ENCODE measurements around the gene TPSD1.

TPSD1 gene

GRCh38 chr16:1216681-1217400, 39.0 kb upstream of the TPSD1 start:
- Mint-ChIP-seq H3K9me3 (no peaks in the 10 kb centered on the region), H3K27me3 (no peaks in the 10 kb centered on the region)
- intact Hi-C loops (cut with micrococcal nuclease) = no loop called here

GRCh38 chr16:1217526-1217925, 38.3 kb upstream of the TPSD1 start:
- Mint-ChIP-seq H3K9me3 (no peaks in the 10 kb centered on the region), H3K27ac (no peak overlapping the region), H3K4me3 (no peak overlapping the region), H3K4me1 (ENCODE audit: low read depth) (no peaks in the 10 kb centered on the region), H3K36me3 (ENCODE audit: low read depth) (no peaks in the 10 kb centered on the region), H3K27me3 (no peaks in the 10 kb centered on the region)
- intact Hi-C loops (cut with micrococcal nuclease) = no loop called here

More at GRCh38 chr16:1216681-1217400, 39.0 kb upstream of the TPSD1 start:
- H3K36me3 Mint-ChIP-seq (ENCODE audit: low read depth) = no peaks in the 10 kb centered on the region
- no peak overlapping the region for H3K4me3 Mint-ChIP-seq
- no peak overlapping the region for H3K27ac Mint-ChIP-seq
- no peaks in the 10 kb centered on the region for H3K4me1 Mint-ChIP-seq (ENCODE audit: low read depth)

GRCh38 chr16:1218061-1218929, 37.6 kb upstream of the TPSD1 start:
- H3K9me3 Mint-ChIP-seq = no peaks in the 10 kb centered on the region
- intact Hi-C loops (cut with micrococcal nuclease) = no loop called here
- no peaks in the 10 kb centered on the region for H3K27me3 Mint-ChIP-seq
- H3K27ac Mint-ChIP-seq = no peak overlapping the region
- H3K4me1 Mint-ChIP-seq (ENCODE audit: low read depth) = no peaks in the 10 kb centered on the region
- no peak overlapping the region for H3K4me3 Mint-ChIP-seq
- H3K36me3 Mint-ChIP-seq (ENCODE audit: low read depth) = no peaks in the 10 kb centered on the region

- Mint-ChIP-seq H3K27ac (no peak overlapping the region), H3K9me3 (no peaks in the 10 kb centered on the region), H3K36me3 (ENCODE audit: low read depth) (no peaks in the 10 kb centered on the region), H3K4me1 (ENCODE audit: low read depth) (no peaks in the 10 kb centered on the region), H3K4me3 (no peak overlapping the region), H3K27me3 (no peaks in the 10 kb centered on the region)
- intact Hi-C loops (cut with micrococcal nuclease) = no loop called here
Measured at GRCh38 chr16:1218930-1219611, 36.8 kb upstream of the TPSD1 start.

- no peaks in the 10 kb centered on the region for H3K36me3 Mint-ChIP-seq (ENCODE audit: low read depth)
- no peak overlapping the region for H3K27ac Mint-ChIP-seq
- no peak overlapping the region for H3K4me3 Mint-ChIP-seq
- no peaks in the 10 kb centered on the region for H3K4me1 Mint-ChIP-seq (ENCODE audit: low read depth)
- H3K9me3 Mint-ChIP-seq = no peaks in the 10 kb centered on the region
- H3K27me3 Mint-ChIP-seq = no peaks in the 10 kb centered on the region
- intact Hi-C loops (cut with micrococcal nuclease) = no loop called here
Measured at GRCh38 chr16:1220098-1220728, 35.7 kb upstream of the TPSD1 start.

- no peak overlapping the region for H3K4me3 Mint-ChIP-seq
- intact Hi-C loops (cut with micrococcal nuclease) = no loop called here
- H3K4me1 Mint-ChIP-seq (ENCODE audit: low read depth) = no peaks in the 10 kb centered on the region
- no peaks in the 10 kb centered on the region for H3K9me3 Mint-ChIP-seq
- H3K27ac Mint-ChIP-seq = no peak overlapping the region
- H3K36me3 Mint-ChIP-seq (ENCODE audit: low read depth) = no peaks in the 10 kb centered on the region
- no peaks in the 10 kb centered on the region for H3K27me3 Mint-ChIP-seq
Measured at GRCh38 chr16:1220841-1221627, 34.8 kb upstream of the TPSD1 start.

GRCh38 chr16:1221628-1222552, 34.0 kb upstream of the TPSD1 start:
- intact Hi-C loops (cut with micrococcal nuclease) = no loop called here
- Mint-ChIP-seq H3K9me3 (no peaks in the 10 kb centered on the region), H3K4me1 (ENCODE audit: low read depth) (no peaks in the 10 kb centered on the region), H3K27ac (no peak overlapping the region), H3K27me3 (no peaks in the 10 kb centered on the region), H3K36me3 (ENCODE audit: low read depth) (no peaks in the 10 kb centered on the region), H3K4me3 (no peak overlapping the region)

- intact Hi-C loops (cut with micrococcal nuclease) = no loop called here
- H3K27me3 Mint-ChIP-seq = no peaks in the 10 kb centered on the region
- no peaks in the 10 kb centered on the region for H3K4me1 Mint-ChIP-seq (ENCODE audit: low read depth)
- no peaks in the 10 kb centered on the region for H3K36me3 Mint-ChIP-seq (ENCODE audit: low read depth)
- no peak overlapping the region for H3K27ac Mint-ChIP-seq
- H3K4me3 Mint-ChIP-seq = no peak overlapping the region
- H3K9me3 Mint-ChIP-seq = no peaks in the 10 kb centered on the region
Measured at GRCh38 chr16:1222553-1223354, 33.1 kb upstream of the TPSD1 start.

- intact Hi-C loops (cut with micrococcal nuclease) = no loop called here
- no peaks in the 10 kb centered on the region for H3K27me3 Mint-ChIP-seq
- H3K27ac Mint-ChIP-seq = no peak overlapping the region
- no peaks in the 10 kb centered on the region for H3K9me3 Mint-ChIP-seq
- H3K4me3 Mint-ChIP-seq = no peak overlapping the region
- H3K4me1 Mint-ChIP-seq (ENCODE audit: low read depth) = no peaks in the 10 kb centered on the region
- no peaks in the 10 kb centered on the region for H3K36me3 Mint-ChIP-seq (ENCODE audit: low read depth)
Measured at GRCh38 chr16:1223355-1224214, 32.3 kb upstream of the TPSD1 start.

- no peak overlapping the region for H3K27ac Mint-ChIP-seq
- no peaks in the 10 kb centered on the region for H3K36me3 Mint-ChIP-seq (ENCODE audit: low read depth)
- intact Hi-C loops (cut with micrococcal nuclease) = no loop called here
- H3K9me3 Mint-ChIP-seq = no peaks in the 10 kb centered on the region
- no peaks in the 10 kb centered on the region for H3K4me1 Mint-ChIP-seq (ENCODE audit: low read depth)
- H3K4me3 Mint-ChIP-seq = no peak overlapping the region
- H3K27me3 Mint-ChIP-seq = no peaks in the 10 kb centered on the region
Measured at GRCh38 chr16:1224558-1224957, 31.3 kb upstream of the TPSD1 start.

GRCh38 chr16:1225051-1225451, 30.8 kb upstream of the TPSD1 start, which contains the start of gene TPSG1:
Gene TPSG1 (minus strand): TSS chr16:1225268. CDS start chr16:1225252, 16 bp downstream.
- Mint-ChIP-seq H3K27me3 (no peaks in the 10 kb centered on the region), H3K27ac (no peak within 1 kb of the TSS), H3K36me3 (ENCODE audit: low read depth) (no peaks in the 10 kb centered on the region), H3K4me1 (ENCODE audit: low read depth) (no peaks in the 10 kb centered on the region), H3K4me3 (no peak within 1 kb of the TSS), H3K9me3 (no peaks in the 10 kb centered on the region)
- intact Hi-C loops (cut with micrococcal nuclease) = no loop called here

Measured in dendritic cell treated with granulocyte-macrophage colony-stimulating factor and Interleukin-4, amounts not matched to agents 40 ng/mL and 50 ng/mL, for 4 days (primary cell).